Measurements from ENCODE around the gene CERKL. TPM values are rescaled to one million over a fixed set of nuclear protein-coding genes. Genes with fewer than 3 reads are reported as not detected.

Gene CERKL
- total and polyA plus RNA-seq, 9 of the 15 experiments (the other 6 are each of a cell fraction or from before 2014, with no cell fraction given): 0.04 to 0.08 TPM; not detected in 7

DNA sequence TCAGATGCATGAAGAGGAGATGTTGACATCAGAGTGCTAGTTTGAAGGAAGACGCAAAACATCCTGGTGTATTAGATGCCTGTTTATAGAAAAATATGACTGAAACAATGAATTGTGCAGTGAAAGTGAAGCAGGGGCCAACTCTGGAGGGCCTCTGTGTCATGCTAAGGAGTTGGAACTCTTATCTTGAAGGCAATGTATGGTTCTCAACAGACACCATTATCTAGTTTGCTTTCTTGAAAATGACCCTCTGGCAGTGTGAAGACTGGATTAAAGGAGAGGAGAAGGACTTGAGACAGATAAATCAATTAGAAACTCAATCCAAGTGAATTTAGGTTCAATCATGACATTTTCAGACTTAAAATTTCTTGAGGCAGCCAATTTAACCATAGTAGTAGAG lies 136.7 kb downstream of the CERKL start:
- no TSS peak for BruUV-seq (replicated peaks)
- H3K9me3 ChIP-seq (replicated peaks; ENCODE audit: control insufficient read depth, insufficient read depth, low read depth, low read length): no peaks in the 10 kb centered on the region
- H3K79me2 ChIP-seq (ENCODE audit: control insufficient read depth, insufficient read depth, low read length): no peaks in the 10 kb centered on the region
- intact Hi-C loops (cut with micrococcal nuclease): no loop called here
- H3K9ac ChIP-seq (ENCODE audit: insufficient read depth in 1 of 2, low read depth in 2 of 2, low read length in 2 of 2): no peak overlapping the region
- in situ Hi-C loops (cut with MboI): no loop called here
- no peaks in the 10 kb centered on the region for H3K36me3 ChIP-seq (ENCODE audit: control insufficient read depth, insufficient read depth, low read length)
- H3K27ac ChIP-seq (ENCODE audit: extremely low read depth, low read depth, low read length): no peak overlapping the region
- 0% methylated on average over 1 of the region's 1 CpG for WGBS (ENCODE audit: insufficient coverage, low coverage, missing lambda C conversion rate)
- H3K27me3 ChIP-seq (ENCODE audit: control insufficient read depth in 2 of 2, insufficient read depth in 2 of 2, low read length in 2 of 2): no peaks in the 10 kb centered on the region
- DNase-seq (ENCODE audit: extremely low read depth in 1 of 4, low spot score in 3 of 4): no peak
- no peak for FAIRE-seq
- no peaks in the 10 kb centered on the region for H3K9me1 ChIP-seq (ENCODE audit: control insufficient read depth, insufficient read depth, low read length)
- H2AFZ ChIP-seq (ENCODE audit: low read depth, low read length): no peak overlapping the region
- ATAC-seq: no peak
- ChIA-PET POLR2A (no interaction called here), CTCF (ENCODE audit: low intra/inter-chr PET ratio) (no interaction called here)
- no peak for TF ChIP-seq ZNF212 (CRISPR knock-in tag; IDR thresholded peaks at IDR 0.05)
- H4K20me1 ChIP-seq (replicated peaks; ENCODE audit: control insufficient read depth, insufficient read depth, low read length): no peaks in the 10 kb centered on the region
- H3K4me2 ChIP-seq (ENCODE audit: insufficient read depth, low read length): no peak overlapping the region
- H3K4me1 ChIP-seq (replicated peaks in 1 of 2; ENCODE audit: control insufficient read depth in 2 of 2, insufficient read depth in 2 of 2, low read length in 2 of 2): no peaks in the 10 kb centered on the region
- no peak overlapping the region for H3K4me3 ChIP-seq

GRCh38 chr2:181517685-181518301 lies 139.1 kb downstream of the CERKL start:
- no peaks in the 10 kb centered on the region for H3K27me3 ChIP-seq (ENCODE audit: control insufficient read depth in 2 of 2, insufficient read depth in 2 of 2, low read length in 2 of 2)
- no peaks in the 10 kb centered on the region for H4K20me1 ChIP-seq (replicated peaks; ENCODE audit: control insufficient read depth, insufficient read depth, low read length)
- WGBS (ENCODE audit: insufficient coverage, low coverage, missing lambda C conversion rate): 0% methylated on average over 1 of the region's 1 CpG
- in situ Hi-C loops (cut with MboI): no loop called here
- FAIRE-seq: no peak
- H3K36me3 ChIP-seq (ENCODE audit: control insufficient read depth, insufficient read depth, low read length): no peaks in the 10 kb centered on the region
- no TSS peak for BruUV-seq (replicated peaks)
- H3K9ac ChIP-seq (ENCODE audit: insufficient read depth in 1 of 2, low read depth in 2 of 2, low read length in 2 of 2): no peak overlapping the region
- DNase-seq (ENCODE audit: extremely low read depth in 1 of 4, low spot score in 3 of 4): no peak
- no peaks in the 10 kb centered on the region for H3K9me3 ChIP-seq (replicated peaks; ENCODE audit: control insufficient read depth, insufficient read depth, low read depth, low read length)
- H3K27ac ChIP-seq (ENCODE audit: extremely low read depth, low read depth, low read length): no peak overlapping the region
- TF ChIP-seq ZNF384 (IDR thresholded peaks at IDR 0.05; ENCODE audit: low read depth, low read length) (no peak), KLF16 (IDR thresholded peaks at IDR 0.05) (no peak), ETS1 (conservative IDR thresholded peaks at IDR 0.05; ENCODE audit: control insufficient read depth, low read depth, low read length) (no peak), ZC3H11A (IDR thresholded peaks at IDR 0.05; ENCODE audit: low read depth, low read length) (no peak), MEIS2 (IDR thresholded peaks at IDR 0.05; ENCODE audit: partially characterized antibody) (no peak), SMC3 (conservative IDR thresholded peaks at IDR 0.05; ENCODE audit: insufficient read depth, low read depth, low read length) (no peak), CBX3 (IDR thresholded peaks at IDR 0.05; ENCODE audit: borderline replicate concordance in 1 of 2, low read length in 2 of 2) (no peak), PYGO2 (tag; IDR thresholded peaks at IDR 0.05) (no peak), TCF7L2 (IDR thresholded peaks at IDR 0.05; ENCODE audit: low read depth, low read length) (no peak), GTF2A2 (tag; IDR thresholded peaks at IDR 0.05) (no peak), NCOA1 (IDR thresholded peaks at IDR 0.05; ENCODE audit: low read depth) (no peak), CBX5 (IDR thresholded peaks at IDR 0.05; ENCODE audit: borderline replicate concordance, low read depth) (no peak), CC2D1A (IDR thresholded peaks at IDR 0.05) (no peak)
- POLR2A ChIA-PET: interaction anchor here (0.7 kb wide), 1 partner anchor 1238 kb away, joined by 3 read pairs; no protein-coding TSS in a partner anchor
- CTCF ChIA-PET (ENCODE audit: low intra/inter-chr PET ratio): no interaction called here
- no peak overlapping the region for H3K4me2 ChIP-seq (ENCODE audit: insufficient read depth, low read length)
- no peak overlapping the region for H3K4me3 ChIP-seq
- no peak for ATAC-seq
- no peaks in the 10 kb centered on the region for H3K9me1 ChIP-seq (ENCODE audit: control insufficient read depth, insufficient read depth, low read length)
- no peaks in the 10 kb centered on the region for H3K4me1 ChIP-seq (replicated peaks in 1 of 2; ENCODE audit: control insufficient read depth in 2 of 2, insufficient read depth in 2 of 2, low read length in 2 of 2)
- intact Hi-C loops (cut with micrococcal nuclease): no loop called here
- H2AFZ ChIP-seq (ENCODE audit: low read depth, low read length): no peak overlapping the region
- no peaks in the 10 kb centered on the region for H3K79me2 ChIP-seq (ENCODE audit: control insufficient read depth, insufficient read depth, low read length)

Data from K562 (cell line).